Glomerular endothelial cell (primary cell): ENCODE results near the gene ARHGAP15. TPM values are rescaled to one million over a fixed set of nuclear protein-coding genes. Genes with fewer than 3 reads are reported as not detected.

Experiments used
- DNase-seq: peaks from one replicate; pipeline ENCODE4 v3.0.0-alpha.2; 2011; ENCODE audit warnings: low read depth, low spot score; ENCODE audit errors: extremely low read depth
- total RNA-seq: library from RNA; depleted of rRNA; stranded (reverse); fragments of >200 nt; gene quantifications from 2 replicates; pipeline ENCODE4 v1.2.3, GENCODE V29; 2015

Gene ARHGAP15
- total RNA-seq, 1 donor from 2014 or later, result not detected

- no peak for DNase-seq
These were observed 305.2 kb downstream of the ARHGAP15 start for GRCh38 chr2:143434445-143434844.

GRCh38 chr2:143435131-143435530 lies 305.9 kb downstream of the ARHGAP15 start:
- DNase-seq, result no peak

GRCh38 chr2:143436951-143437350 lies 307.7 kb downstream of the ARHGAP15 start:
- DNase-seq, result no peak

- DNase-seq, result no peak
These were observed 311.3 kb downstream of the ARHGAP15 start for GRCh38 chr2:143440411-143441012.

- no peak for DNase-seq
These were observed 313.0 kb downstream of the ARHGAP15 start for GRCh38 chr2:143442193-143442592.

GRCh38 chr2:143451642-143452281 lies 322.5 kb downstream of the ARHGAP15 start:
- no peak for DNase-seq

- no peak for DNase-seq
These were observed 323.7 kb downstream of the ARHGAP15 start for GRCh38 chr2:143452817-143453451.

GRCh38 chr2:143453981-143454511 lies 324.8 kb downstream of the ARHGAP15 start:
- DNase-seq, result no peak

GRCh38 chr2:143455317-143455716 lies 326.1 kb downstream of the ARHGAP15 start:
- DNase-seq, result no peak

GRCh38 chr2:143458258-143459190 lies 329.3 kb downstream of the ARHGAP15 start:
- DNase-seq, result no peak

- no peak for DNase-seq
These were observed 331.2 kb downstream of the ARHGAP15 start for GRCh38 chr2:143460382-143460781.

- DNase-seq, result no peak
These were observed 334.5 kb downstream of the ARHGAP15 start for GRCh38 chr2:143463719-143464118.

GRCh38 chr2:143466391-143466790 lies 337.2 kb downstream of the ARHGAP15 start:
- DNase-seq, result no peak

- no peak for DNase-seq
These were observed 337.8 kb downstream of the ARHGAP15 start for GRCh38 chr2:143467011-143467410.

GRCh38 chr2:143468341-143468888 lies 339.2 kb downstream of the ARHGAP15 start:
- DNase-seq, result no peak

- no peak for DNase-seq
These were observed 340.1 kb downstream of the ARHGAP15 start for GRCh38 chr2:143469323-143469722.

- no peak for DNase-seq
These were observed 342.3 kb downstream of the ARHGAP15 start for GRCh38 chr2:143471550-143471949.

GRCh38 chr2:143473216-143473615 lies 344.0 kb downstream of the ARHGAP15 start:
- DNase-seq, result peak; percentile 7

GRCh38 chr2:143473820-143474219 lies 344.6 kb downstream of the ARHGAP15 start:
- no peak for DNase-seq

GRCh38 chr2:143474586-143474985 lies 345.4 kb downstream of the ARHGAP15 start:
- no peak for DNase-seq
